ENCODE results near the gene CASKIN2.

- TF ChIP-seq CTCF (IDR thresholded peaks at IDR 0.05; ENCODE audit: low read depth, low read length), result no peak
- TF ChIP-seq EZH2phosphoT487 (IDR thresholded peaks at IDR 0.05; ENCODE audit: low read depth), result no peak
Measured at GRCh38 chr17:75565066-75565465, 49.7 kb upstream of the CASKIN2 start.

All from OCI-LY3 (cell line).